B cell (primary cell): ENCODE results near the gene SCO2.

Source experiments
- CTCF ChIP-seq: fragments of 200-600 bp; IDR thresholded peaks from one replicate; pipeline ENCODE4 v1.8.0; 2022; ENCODE audit warnings: antibody characterized with exemption, mild to moderate bottlenecking
- EZH2 ChIP-seq: IDR thresholded peaks from 2 replicates; pipeline ENCODE4 v1.6.1; 2012; ENCODE audit warnings: borderline replicate concordance, low read depth, mild to moderate bottlenecking, moderate library complexity, low read length; ENCODE audit not compliant: insufficient read depth, poor library complexity, severe bottlenecking

DNA sequence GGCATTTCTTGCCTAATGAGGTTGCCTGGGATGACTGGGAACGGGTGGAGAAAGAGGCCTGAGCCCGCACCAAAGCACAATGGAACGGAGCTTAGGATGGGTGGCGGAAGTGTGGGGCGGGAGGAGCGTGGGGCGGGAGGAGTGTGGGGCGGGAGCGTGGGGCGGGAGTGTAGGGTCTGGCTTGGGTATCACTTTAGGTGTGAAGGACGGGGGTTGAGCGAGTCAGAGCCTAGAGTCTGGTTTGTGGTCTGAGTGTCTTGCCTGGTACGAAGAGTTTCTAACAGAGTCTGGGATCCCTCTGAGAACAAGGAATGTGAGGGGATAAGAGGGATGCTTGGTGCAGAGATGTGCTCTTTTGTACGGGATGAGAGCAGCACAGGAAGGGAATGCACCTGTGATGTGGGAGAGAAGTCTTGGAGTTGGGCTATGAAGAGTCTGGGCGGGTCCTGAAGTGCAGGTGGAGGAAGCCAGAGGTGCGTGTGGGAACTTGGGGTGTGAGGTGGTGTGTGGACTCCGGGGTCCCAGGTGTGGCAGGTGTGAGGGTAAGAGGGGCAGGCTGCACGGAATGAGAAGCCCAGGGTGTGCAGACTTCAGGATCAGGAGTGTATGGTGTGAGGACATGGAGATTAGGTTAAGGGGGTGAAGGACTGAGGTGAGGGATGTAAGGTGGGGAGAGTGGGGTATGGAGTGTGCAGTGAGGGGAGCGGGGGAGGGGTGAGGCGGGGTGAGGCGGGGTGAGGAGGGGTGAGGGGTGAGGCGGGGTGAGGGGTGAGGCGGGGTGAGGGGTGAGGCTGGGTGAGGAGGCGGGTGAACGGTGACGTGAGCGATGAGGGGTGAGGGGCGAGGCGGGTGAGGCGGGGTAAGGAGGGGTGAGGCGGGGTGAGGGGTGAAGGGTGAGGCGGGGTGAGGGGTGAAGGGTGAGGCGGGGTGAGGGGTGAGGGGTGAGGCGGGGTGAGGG lies 36.3 kb upstream of the SCO2 start:
- TF ChIP-seq CTCF (no peak), EZH2 (no peak)
